Daoy (cell line): ENCODE measurements around the gene KRTAP19-3. TPM values are rescaled to one million over a fixed set of nuclear protein-coding genes. Genes with fewer than 3 reads are reported as not detected.
A peak's percentile ranks its signal among the peaks of the same experiment; 100 is the strongest.

Experiments
- DNase-seq: peaks from one replicate; pipeline ENCODE4 v3.0.0-alpha.2; 2015; ENCODE audit warnings: low read depth
- total RNA-seq: library from RNA; depleted of rRNA; stranded (reverse); fragments of >200 nt; shearing (Covaris generic); gene quantifications from 2 replicates; pipeline ENCODE4 v1.2.3, GENCODE V29; 2014; rRNA removed

The KRTAP19-3 gene
- not detected in 2 replicates for total RNA-seq

DNA sequence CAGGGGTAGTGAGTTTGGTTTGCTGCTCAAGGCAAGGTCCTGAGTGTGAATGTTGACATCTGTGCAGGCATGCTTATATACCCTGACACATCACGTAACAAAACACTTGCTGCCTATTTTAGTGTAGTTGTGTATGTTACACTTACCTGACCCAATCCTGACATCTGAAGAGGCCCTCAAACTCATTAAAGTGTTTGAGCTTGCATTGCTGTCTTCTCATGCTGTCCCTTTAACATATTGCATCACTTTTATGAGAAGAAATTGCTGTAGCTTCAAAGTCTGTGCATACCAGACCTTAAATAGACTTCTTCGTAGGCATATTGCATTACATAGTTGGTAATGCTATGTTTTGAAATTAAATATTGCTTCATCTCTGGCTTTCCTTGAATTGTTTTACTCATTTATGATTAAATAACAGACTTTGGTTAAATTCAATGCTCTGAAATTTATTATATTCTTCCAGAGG is at the start of gene KRTAP19-3:
Gene KRTAP19-3 (minus strand): TSS at position 51 of the 466 bp plus-strand sequence. CDS start 56 bp downstream, outside the sequence.
- DNase-seq = no peak

DNA sequence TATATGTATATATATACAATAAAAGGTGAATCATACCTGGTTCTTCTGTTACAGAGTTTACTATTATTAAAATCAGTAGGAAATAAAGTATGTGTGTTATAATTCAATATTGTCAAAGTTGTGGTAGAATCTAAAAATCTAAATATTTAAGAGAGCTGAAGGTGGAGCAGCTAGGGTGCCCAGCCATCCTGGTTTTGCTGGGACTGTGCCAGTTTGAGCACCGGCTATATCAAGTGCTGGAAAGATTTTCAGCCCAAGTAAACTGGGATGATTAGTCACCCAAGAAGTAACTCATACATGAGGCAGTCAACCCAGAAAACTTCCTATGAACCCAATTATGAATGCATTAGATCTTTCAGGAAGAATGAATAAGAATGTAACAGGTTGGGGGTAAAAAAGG is 27.1 kb upstream of the KRTAP19-3 start:
- no peak for DNase-seq

DNA sequence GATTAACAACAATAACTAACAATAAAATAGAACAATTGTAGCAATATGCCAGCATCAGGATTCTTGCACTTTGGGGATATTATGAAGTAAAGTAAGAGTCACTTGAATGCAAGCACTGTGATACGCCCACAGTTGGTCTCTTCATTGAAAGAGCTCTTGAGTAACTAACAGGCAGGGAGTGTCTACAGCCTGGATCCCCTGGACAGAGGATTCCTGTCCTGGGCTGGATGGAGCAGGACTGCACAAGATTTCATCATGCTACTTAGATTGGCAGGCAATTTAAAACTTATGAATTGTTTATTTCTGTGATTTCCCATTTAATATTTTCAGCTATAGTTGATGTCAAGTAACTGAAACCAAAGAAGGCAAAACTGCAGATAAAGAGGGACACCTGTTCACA is 23.9 kb upstream of the KRTAP19-3 start:
- DNase-seq = no peak

DNA sequence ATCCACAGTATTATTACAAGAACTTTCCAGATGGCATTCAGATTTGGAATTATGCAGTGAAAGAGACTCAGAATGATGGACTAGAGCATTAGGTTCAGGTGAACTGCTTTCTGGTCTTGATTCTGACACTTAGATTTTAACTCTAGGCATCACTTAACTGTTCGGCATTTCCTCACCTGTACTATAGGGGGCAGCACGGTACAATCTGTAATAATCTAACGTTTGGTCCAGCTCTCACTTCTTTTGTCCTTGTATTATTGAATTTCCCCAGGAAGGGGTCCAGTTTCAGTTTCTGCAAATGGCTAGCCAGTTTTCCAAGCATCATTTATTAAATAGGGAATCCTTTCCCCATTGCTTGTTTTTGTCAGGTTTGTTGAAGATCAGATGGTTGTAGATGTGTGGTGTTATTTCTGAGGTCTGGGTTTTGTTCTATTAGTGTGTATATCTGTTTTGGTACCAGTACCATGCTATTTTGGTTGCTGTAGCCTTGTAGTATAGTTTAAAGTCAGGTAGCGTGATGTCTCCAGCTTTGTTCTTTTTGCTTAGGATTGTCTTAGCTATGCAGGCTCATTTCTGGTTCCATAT is 13.9 kb upstream of the KRTAP19-3 start:
- DNase-seq = peak; percentile 16

DNA sequence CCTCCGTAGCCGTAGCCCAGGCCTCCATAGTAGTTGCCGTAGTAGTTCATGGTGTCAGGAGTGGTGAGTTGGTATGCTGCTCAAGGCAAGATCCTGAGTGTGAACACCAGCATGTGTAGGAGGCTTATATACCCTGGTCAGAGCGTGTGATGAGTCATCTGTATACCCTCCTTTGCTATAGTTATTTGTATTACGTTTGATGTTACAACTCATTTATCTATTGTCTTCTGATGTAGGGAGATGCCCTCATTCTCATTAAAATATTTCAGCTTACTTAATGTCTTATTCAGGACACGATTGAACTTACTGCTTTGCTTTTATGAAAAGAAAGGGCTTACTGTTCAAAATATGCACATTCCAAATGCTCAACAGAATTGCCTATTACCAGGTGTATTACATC is 10.2 kb upstream of the KRTAP19-3 start, which contains the start of gene KRTAP19-5:
Gene KRTAP19-5 (minus strand): TSS at position 101 of the 400 bp plus-strand sequence. CDS start 51 bp downstream, at position 50.
- no peak for DNase-seq

DNA sequence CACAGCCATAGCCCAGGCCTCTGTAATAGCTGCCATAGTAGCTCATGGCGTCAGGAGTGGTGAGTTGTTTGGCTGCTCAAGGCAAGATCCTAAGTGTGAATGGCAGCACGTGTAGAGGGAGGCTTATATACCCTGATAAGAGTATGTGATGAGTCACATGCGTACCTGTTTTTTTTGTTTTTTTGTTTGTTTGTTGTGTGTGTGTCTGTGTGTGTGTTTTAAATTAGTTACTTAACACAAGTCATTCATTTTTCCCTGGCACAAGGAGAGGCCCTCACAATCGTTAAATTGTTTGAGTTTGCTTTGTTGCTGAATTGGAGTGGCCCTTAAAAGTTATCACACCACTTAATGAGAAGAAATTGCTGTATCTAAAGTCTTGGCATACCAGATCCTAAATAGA is 5.3 kb upstream of the KRTAP19-3 start, which contains the start of gene KRTAP19-4:
Gene KRTAP19-4 (minus strand): TSS at position 101 of the 400 bp plus-strand sequence. CDS start 55 bp downstream, at position 46.
- DNase-seq = no peak

DNA sequence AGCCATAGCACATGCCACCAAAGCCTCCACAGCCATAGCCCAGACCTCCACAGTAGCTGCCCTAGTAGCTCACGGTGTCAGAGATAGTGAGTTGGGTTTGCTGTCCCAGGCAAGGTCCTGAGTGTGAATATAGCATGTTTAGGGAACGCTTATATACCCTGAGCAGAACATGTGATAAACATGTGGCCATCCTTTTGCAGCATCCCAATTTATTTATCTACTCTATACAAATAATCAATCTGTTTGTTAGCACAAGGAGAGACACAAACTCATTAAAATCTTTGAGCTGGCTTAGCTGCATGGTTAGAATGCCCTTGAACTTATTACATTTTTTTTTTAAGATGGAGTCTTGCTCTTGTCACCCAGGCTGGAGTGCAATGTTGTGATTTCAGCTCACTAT is 4.5 kb downstream of the KRTAP19-3 start, which contains the start of gene KRTAP19-2:
Gene KRTAP19-2 (minus strand): TSS at position 101 of the 400 bp plus-strand sequence. CDS start 88 bp downstream, at position 13.
- no peak for DNase-seq

DNA sequence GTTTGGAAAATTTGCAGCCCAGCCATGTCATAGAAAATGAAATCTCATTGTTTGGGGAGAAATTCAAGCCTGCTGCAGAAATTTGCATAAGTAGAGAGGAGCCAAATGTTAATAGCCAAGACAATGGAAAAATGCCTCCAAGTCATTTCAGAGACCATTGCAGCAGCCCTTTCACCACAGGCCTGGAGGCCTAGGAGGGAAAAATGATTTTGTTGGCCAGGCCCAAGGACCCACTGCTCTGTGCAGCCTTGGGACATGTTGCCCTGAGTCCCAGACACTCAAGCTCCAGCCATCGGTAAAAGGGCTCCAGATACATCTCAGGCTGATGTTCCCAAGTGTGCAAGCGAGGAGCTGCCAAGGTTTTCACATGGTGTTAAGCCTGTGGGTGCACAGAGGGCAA is 5.6 kb downstream of the KRTAP19-3 start:
- DNase-seq = no peak

DNA sequence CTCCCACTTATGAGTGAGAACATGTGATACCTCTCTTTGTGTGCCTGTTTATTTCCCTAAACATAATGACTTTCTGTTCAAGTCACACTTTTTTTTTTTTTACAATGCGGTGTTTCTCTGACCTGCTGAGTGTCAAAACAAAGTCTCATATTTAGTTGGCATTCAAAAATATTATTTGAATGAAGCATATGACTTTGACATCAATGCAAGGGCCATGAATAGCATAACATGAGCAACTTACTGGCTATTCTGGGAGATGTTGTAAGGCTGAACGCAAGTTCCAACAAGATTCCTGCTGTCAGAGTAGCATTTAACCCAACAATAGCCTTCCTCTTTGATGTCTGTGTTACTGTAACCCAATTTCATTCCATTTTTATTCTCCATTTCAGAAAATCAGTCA is 9.7 kb downstream of the KRTAP19-3 start:
- no peak for DNase-seq

DNA sequence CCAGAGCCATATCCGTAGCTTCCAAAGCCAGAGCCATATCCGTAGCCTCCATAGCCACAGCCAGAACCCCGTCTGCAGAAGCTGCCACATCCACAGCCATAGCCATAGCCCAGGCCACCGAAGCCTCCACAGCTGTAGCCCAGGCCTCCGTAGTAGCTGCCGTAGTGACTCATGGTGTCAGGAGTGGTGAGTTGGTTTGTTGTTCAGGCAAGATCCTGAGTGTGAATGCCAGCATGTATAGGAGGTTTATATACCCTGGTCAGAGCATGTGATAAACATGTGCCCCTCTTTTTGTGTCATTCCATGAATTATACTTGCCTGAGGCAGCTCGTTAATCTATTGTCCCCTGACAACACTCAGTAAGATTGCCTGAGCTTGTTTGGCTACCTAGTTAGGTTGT is 11.7 kb downstream of the KRTAP19-3 start, which contains the start of gene KRTAP19-1:
Gene KRTAP19-1 (minus strand): TSS at position 223 of the 400 bp plus-strand sequence. CDS start 50 bp downstream, at position 173.
- peak; percentile 31 for DNase-seq

DNA sequence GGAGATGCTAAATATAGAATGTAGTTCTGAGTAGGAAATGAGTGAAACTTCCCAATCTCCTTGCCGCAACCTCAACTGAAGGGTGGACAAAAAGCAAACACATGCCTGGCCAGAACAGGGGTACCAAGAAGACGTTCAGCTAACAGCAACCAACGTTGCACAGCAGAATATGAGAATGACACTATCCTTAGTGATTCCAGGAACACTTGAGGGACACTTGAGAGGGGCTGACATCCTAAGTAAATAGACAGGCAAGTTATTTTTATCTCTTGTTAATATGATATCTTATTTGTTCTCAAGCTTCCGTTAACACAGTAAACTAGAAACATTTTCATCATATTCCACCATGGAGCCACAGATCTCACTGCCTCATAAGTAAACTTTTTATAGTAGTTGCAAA is 12.6 kb downstream of the KRTAP19-3 start:
- no peak for DNase-seq

DNA sequence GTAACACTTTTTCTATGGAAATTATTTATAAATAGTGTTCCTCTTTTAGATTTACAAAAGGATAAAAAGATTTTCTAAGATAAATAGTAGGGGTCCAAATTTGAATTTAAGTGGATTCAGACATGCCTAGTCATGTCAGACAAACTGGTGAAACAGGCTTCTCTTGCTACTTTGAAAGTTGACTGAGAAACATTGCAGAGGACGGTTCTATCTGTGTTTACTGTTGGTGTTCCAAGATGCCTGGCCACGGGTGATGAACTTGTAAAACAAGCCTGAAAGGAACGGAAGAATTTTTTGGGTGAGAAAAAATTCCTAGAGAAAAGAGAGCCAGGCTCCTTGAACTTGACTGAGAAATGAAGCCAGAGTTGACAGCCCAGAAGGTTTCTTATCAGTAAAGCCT is 13.8 kb downstream of the KRTAP19-3 start:
- DNase-seq = no peak

DNA sequence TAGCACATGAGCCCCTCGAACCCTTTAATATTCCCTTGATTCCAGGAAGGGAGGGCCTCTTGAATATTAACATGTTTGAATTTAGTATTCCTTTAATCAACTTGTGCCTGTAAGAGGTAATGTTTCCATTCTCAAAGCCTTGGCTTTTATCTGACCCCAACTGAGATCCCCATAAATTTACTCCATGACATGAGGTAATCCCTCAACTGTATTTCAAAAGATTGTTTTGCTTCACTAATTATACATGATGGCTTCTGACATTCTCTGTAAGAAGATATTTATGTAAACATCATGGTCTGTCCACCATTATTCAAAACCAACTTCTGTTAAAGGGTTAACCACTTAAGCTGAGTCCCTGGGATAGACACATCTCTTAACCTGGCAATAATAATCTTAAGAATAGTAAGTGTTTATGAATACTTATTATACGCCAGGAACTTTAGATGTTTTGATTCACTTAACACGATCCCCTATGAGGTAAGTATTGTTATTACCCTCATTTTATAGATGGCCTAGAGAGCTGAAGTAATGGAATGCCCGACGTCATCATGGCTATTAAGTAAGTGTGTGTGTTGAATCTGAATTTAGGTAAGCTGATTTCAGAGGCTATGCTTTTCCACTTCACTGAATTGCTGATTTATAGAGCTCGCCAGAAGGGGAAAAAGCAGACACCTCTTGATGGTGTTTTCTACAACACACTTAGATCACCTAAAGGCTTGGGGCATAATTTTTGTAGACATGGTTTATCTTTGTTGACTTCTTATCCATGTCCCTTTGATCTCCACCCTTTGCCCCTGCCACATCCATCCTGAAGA is 22.7 kb downstream of the KRTAP19-3 start:
- DNase-seq = no peak

DNA sequence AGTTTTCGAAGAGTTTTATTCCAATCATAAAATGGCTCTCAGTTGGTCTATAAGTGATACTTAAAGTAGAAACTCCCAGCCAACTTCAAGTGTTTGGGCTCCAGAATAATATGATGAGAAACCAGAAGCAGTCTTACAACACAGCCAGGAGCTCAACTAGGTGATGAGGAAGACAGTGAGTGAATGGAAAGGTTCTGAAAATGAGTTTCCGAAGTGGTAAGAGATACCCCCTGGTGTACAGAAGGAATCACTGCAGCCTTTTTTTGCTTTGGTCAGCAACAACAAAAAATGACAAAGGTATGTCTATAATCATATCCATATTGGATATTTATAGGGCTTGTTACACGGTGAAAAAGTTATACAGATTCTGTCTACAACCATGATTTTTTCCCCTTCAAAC is 28.1 kb downstream of the KRTAP19-3 start:
- peak; percentile 22 for DNase-seq

DNA sequence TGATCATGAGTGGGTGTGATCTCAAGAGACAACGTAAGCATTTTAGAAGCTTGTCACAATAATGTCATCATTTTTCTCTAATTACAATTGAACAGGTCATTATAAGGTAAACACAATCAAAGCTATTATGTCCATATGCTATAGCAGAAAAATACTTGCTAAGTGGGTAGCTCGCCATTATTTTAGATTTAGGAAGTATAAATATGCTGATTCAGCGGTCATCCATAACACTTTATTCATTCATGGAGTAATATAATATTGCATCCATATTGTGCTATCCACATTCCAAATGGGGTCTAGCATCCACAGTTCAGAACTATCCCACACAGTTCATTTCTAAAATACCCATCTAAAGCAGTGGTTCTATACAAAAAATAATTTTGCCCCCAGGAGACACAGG is 43.3 kb downstream of the KRTAP19-3 start:
- DNase-seq = no peak

DNA sequence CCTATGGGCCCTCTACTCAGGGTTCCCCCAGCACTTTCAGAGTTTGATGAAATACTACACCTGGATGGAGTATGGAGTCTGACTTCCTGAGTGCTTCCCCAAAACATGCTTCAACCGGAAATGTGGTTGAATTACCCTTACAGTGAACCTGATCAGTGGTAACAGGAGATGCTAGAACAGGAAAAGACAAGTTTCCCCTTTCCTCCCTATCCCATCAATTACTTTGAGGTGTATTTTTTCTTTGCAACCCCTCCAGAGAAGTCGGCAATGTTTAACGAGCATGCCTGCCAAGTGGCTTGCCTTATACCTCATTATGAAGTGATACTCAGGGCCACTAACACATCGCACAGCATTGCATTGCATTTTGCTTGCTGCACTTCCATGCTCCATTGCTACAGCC is 44.8 kb downstream of the KRTAP19-3 start:
- peak; percentile 12 for DNase-seq

DNA sequence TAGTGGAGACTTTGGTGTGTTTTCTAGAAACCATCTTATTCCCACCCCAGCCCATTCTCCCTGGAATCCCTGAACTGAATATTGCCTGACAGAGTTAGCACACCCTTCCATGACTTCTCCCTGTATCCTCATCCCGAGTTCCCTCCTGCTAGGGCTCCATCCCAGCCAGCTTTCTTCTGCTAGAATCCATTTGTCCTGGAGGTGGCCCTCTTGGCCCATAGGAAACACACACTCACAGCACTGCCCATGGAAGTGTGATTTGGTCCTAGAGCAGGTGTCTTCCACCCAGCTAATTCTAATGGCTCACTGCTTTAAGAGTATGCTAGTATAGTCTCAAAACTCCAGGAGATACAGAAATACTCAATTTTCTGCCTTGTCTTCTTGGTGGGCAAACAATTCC is 47.6 kb downstream of the KRTAP19-3 start:
- no peak for DNase-seq

DNA sequence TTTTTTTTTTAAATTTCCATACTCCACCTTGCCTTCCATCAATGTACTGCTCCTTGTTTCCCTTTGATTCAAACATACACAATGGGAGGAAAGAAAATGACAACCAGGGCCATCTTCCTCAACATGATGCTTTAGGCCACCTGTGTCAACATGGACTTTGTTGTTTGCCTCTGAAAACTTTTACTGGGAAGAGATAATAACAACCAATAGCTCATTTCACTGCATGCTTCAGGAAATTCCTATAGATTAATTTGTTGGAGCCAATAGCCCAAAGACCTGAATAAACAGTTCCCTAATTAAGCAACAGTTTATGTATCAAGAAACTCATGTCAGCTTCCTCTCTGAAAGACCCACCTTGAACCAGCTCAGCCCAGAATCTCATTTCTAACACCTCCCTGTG is 48.6 kb downstream of the KRTAP19-3 start:
- DNase-seq = no peak
